ENCODE results near the gene GALNTL6. TPM values are rescaled to one million over a fixed set of nuclear protein-coding genes. Genes with fewer than 3 reads are reported as not detected.

GALNTL6 gene
- total RNA-seq, 1 donor from 2014 or later, result not detected

DNA sequence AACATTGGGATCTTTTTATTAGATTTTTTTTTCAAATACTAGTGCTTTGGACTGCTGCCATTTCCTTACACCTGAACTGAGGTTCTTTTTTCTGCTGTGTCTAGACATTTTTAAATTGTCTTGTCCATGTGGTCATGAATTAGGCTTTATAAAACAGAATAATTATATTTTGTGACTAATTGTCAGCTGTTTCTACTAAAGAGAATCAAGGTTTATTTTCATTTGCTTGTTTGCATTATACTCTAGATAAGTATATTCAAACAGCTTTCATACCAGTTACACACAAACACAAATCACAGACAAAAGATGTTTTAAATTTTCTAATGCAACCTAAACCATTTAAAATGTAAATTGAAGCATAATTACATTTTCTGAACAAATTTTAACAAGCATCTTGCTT, 194.7 kb downstream of the GALNTL6 start:
- no peak for DNase-seq (ENCODE audit: low read depth)

DNA sequence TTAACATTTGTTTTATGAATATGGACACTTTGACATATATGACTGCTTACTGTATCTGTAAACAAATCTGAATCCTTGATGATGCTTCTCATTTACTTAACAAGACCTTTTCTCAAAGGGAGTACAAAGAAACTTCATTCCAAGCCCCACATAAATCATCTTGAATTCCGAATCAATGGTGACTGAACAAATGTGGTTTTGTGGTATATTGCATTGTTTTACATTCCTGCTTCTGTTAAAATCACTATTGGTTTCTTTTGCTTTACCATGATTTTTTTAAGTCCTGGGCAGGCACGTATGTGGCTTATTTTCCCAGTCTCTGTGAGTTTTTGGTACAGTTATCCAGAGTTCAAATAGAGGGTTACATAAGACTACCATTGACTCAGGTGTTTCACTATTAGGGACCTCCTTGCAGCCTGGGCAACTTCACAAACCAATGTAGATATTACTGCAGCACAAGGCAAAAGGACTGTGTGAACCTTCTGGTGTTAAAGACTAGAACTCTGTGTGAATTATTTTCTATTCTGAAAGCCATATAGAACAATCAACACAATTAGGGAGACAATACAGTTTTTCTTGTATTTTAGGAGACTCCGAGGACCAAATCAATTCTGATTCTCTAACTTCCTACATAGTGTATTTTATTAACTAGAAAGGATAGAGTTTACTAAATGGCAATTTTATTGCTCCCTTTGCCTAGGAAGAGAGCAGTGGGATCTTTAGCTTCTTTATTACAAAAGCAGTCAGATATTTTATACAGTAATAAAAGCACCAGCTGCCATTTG, 196.4 kb downstream of the GALNTL6 start:
- peak; percentile 7 for DNase-seq (ENCODE audit: low read depth)

DNA sequence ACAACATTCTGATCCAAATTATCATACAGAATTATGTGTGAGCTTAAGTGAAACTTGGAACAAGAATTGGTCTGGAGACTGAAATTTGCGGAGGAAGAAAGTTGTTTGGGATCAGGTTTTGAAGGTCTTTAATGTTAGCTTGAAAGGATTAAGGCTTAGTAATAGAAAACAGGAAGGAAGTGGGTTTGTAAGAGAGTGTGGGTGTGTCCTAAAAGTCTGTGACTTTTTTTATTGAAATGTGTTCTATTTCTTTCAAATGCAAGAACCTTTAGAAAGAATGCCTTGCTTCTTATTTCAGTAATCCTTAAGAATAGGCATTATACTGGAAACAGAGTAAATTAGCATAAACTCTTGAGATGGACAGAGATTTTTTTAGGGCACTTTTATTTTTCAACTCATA, 198.0 kb downstream of the GALNTL6 start:
- DNase-seq (ENCODE audit: low read depth), result no peak

DNA sequence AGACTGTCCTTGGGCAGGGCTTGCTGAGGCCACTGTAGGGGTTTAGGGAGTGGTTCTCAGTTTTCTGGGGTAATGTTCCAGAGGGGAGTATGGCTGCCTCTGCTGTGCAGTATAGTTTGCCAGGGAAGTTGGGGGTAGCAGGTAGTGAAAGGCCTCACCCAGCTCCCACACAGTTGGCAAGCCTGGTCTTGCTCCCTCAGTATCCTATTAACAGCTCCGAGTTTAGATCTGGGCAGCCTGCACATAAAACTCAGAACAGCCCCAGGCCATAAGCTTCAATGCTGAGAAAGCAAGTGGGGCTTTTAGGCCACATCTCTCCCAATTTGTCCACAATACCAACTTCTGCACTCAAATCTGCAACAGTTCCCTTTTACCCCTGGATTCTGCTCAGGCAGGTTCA, 205.2 kb downstream of the GALNTL6 start:
- DNase-seq (ENCODE audit: low read depth), result no peak

DNA sequence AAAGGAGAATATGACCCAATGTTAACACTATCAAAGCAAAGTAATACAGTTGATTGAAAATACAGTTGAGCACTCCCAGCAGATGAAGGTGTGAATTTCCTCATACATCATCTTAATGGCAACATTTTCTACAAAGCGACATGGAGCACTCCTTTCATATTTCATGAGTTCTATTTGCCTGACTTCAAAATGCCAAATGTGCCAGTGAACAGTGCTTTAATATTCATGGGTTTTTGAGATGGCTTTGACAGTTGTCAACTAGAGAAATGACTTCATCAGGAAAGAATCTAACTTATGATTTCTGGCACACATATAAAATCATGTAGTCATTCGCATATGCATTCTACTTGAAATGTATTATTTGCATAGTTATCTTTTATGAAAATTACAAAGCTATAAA, 222.4 kb downstream of the GALNTL6 start:
- no peak for DNase-seq (ENCODE audit: low read depth)

DNA sequence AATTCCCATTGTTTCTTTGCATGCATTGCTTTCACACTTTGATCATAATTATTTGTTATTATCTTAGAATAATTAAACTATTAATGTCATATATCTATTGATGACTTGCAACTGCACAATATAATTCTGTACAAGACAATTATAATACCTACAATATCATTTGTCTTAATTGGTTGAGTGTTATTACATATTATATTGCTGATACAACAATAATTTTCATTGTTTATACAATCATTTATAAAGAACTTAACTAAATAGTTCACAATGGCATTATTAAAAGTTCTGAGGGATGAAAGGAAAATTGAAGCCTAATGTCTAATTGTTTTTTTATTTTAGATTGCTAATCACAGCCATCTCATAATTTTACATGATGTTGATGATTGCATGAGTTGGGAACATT, 227.6 kb downstream of the GALNTL6 start:
- no peak for DNase-seq (ENCODE audit: low read depth)

DNA sequence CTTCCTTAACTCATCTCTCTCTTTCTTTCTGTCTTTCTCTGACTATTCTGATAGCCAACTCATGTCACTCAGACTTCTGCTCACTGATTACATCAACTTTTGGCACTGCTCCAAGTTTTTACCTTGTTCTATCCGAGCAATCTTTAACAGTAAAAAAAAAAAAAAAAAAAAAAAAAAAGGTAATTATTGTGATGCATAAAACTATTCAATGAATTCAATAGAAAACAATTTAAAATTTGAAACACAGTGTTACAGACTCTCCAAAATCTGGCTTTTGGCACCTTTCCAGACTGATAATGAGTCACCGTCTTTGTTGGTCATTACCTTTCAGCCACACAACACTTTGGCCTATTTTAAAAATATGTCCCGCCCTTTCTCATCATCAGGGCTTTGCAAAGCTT, 229.5 kb downstream of the GALNTL6 start:
- DNase-seq (ENCODE audit: low read depth), result peak; percentile 40

DNA sequence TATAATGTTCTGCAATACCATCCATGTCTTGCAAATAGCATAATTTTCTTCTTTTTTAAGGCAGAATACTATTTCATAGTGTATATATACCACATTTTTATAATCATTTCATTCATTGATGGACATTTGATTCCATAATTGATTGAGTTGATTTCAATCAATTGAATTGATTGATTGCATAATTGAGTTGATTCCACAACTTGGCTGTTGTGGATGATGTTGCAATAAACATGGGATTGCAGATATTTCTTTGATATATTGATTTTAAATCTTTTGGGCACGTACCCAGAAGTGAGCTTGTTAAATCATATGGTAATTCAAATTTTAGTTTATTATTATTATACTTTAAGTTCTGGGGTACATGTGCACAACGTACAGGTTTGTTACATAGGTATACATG, 232.8 kb downstream of the GALNTL6 start:
- no peak for DNase-seq (ENCODE audit: low read depth)

DNA sequence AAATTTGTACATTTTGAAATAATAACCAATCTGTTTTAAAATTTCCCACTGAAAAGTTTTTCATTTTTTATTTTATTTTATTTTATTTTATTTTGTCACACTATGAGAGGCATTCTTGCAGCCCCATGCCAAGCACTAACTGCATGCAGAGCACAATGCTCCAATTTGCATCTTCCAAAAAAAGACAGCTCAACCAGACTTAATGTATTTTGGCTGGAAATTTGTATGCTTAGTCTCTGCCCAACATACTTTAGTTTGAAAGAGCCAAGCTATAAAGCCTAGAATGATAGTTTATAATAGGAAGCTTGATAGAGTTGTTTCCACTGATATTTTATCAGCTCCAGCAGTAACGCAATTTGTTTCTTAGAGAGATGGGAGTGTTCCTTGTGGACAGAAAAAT, 235.5 kb downstream of the GALNTL6 start:
- DNase-seq (ENCODE audit: low read depth), result no peak

DNA sequence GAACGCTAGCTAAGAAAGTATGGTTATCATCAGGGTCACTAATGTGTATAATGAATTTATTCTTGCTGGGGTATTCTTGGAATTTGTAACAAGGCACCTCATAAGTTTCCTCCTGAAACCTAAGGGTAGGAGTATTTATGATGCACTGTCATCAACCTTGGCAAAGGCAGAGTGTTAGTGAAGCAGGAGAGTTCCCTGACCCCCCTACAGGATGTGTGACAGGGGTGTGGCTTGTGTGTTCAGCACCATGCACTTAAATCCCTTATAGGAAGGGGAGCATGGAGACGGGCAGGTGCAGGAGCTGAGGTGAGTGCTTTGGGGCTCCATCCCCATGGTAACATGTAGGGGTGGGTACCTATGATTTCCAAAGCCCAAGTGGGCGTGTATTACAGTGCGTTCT, 237.7 kb downstream of the GALNTL6 start:
- DNase-seq (ENCODE audit: low read depth), result no peak

DNA sequence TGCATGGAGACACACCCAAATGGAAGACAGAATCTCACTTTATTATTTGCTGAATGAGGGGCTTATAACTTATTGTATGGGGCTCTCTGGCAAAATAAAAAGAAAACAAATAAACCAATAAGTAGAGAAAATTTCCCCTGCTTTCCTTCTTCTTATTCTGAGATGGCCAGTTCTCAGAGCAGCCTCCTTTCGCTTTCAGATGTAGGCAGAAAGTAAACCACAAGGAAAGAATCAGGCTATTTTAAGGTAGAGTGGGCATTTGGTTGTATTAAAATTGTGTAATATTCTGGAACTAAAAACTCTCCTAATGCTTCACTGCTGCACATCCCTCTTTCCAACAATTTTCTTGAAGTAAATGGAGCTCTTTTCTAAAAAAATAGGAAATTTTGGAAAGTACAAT, 241.8 kb downstream of the GALNTL6 start:
- DNase-seq (ENCODE audit: low read depth), result no peak

DNA sequence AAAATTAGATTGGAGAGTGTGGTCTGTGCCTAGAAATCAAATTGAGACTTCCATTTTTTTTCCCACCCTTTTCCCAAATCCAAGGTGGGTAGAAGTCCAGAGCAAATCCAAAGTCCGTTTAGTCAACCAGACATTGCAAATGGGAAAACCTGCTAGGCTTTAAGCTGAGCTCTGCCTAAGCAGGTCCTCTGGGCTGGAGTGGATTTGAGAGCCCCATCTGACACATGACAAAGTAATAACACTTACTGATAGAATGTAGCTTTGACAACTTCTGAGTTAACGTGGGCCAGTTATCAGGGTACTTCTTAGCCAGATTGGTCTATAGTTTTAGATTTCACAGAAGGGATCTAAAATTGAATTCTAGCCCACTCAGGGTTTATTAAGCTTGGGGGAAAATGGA, 242.3 kb downstream of the GALNTL6 start:
- no peak for DNase-seq (ENCODE audit: low read depth)

DNA sequence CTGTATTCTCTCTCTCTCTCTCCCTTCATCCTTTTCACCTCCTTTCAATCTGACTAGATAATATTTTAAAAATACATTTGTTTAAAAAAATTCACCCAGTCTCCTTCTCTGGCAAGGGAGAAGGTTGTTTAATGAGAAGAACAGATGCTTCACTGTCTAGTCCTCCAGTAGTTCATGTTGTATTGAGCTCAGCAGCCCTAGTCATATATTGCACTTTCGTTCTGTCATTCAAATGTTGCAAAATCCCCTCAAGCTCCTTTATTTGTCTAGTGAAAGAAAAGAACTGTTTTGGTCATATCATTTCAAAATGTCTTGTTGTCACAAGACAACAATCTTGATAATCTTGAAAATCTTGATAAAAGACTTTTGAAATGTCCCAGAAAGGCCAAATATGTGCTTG, 248.0 kb downstream of the GALNTL6 start:
- DNase-seq (ENCODE audit: low read depth), result no peak

DNA sequence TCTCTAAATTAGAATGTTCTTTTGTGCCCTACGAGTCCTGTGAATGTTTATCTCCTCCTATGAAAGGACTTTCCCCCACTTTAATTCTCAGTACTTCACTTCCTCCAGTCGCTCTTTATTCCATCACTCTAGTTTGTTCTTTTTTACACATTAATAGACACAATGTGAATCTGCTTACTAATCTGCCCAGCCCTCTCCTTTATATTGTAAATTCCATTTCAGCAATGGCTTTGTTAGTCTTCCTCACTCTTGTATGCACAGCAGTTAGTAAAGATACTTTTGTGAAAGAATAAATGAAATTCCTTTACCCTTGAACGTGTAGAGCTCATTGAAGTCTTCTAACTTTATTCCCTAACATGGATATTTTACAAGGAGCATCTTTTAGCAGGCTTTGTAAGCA, 255.3 kb downstream of the GALNTL6 start:
- no peak for DNase-seq (ENCODE audit: low read depth)

DNA sequence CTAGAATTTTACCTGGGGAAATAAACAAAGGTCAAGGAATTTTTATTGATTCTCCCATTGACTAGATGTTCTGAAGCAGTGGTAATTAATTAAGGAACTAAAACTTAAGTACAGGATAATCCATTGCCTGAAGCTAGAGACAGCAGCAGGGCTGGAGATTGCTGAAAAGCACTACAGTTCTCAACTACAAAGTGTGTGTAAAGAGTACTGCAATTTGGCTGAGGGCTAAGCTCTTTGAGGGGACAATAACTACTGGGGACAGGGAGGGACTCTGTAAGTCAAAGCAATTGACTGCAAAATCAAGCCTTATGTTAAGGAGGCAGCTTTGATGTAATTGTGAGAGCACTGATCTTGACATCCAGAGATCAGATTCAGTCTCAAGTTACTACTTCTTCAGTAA, 260.4 kb downstream of the GALNTL6 start:
- no peak for DNase-seq (ENCODE audit: low read depth)

DNA sequence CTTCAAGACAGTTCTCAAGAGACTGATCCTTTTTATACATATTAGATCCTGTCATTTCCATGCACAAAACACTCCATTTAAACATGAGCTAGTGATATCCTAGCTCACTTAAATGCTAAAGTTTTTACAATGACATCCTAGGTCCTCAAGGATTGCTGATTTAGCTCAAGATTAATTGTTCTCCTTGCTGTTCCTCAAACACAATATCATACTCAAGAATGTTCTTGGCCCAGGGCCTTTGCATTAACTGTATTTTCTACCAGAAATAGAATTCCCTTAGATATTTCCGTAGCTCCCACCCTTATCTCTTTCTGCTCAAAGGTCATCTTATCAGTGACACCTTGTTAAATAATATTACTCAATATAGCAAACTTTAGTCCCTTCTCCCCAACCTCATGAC, 270.1 kb downstream of the GALNTL6 start:
- DNase-seq (ENCODE audit: low read depth), result no peak

DNA sequence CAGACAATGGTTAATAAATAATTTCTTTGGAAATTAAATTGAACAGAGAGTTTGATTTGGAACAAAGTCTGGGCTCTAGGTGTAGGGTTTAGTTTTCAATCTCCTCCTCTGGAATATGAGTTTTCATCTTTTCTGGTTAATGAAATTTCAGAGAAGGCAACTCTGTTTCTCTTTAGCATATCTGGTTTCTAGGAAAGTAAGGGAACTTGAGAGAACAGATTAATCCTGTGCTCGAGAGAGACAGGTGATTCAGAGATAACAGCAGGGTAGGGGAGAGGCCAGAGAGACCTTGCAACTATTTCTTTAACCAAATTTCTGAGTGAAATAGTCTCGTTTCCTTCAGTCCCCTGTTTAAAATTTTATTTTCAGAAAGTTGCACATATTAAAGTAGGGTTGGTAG, 275.4 kb downstream of the GALNTL6 start:
- DNase-seq (ENCODE audit: low read depth), result no peak

DNA sequence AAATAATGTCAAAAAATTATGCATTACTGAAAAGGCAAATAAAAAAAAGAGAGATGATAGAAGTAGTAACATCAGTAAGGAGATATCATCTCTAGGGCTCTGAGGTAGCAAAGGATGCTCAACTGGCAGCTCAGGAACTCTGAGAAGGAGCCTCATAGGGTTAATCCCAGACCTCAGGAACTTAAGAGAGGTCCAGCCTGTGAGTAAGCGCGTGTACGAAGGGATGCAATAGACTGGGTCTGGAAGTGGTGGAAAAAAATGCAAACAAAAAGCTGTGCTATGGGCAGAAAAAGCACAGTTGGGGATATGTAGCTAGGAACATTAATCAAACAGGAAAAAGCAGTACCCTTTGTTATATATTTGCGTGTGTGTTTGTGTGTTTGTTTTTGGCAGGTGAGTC, 282.0 kb downstream of the GALNTL6 start:
- DNase-seq (ENCODE audit: low read depth), result no peak

DNA sequence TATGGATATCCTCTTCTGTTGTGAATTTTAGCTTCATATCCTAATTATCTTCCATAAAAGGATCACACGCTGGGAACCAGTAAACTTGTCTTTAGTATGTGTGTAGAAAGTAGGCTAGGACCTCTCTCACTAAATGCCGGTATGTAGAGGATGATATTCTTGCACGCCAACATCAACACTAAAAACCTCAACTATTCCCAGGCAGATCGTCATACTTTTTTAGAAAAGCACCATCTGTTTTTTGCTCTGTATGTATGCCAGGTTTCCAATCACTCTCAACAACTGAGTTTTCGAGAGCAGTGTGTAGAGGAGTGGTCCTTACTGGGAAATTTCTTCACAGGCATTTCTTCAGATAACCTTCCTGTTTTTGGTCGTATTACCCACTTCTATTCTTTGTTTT, 283.6 kb downstream of the GALNTL6 start:
- DNase-seq (ENCODE audit: low read depth), result no peak

DNA sequence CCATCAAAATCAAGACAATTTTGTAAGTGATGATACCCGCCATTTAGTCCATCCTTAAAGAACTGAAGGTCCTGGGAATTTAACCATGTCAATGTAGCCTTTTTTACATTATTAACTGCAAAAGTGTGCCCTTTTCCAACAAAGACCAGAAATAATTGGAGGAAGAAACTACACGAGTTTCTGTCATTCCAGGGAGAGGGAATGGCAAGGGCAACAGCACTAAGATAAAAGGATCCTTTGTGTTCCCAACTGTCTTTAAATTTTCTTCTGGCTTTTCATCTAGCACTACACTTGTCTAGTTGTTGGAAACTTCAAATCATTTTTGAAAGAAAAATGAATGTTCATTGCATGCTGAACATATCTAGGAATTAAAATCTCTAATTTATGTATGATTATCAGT, 286.2 kb downstream of the GALNTL6 start:
- no peak for DNase-seq (ENCODE audit: low read depth)

DNA sequence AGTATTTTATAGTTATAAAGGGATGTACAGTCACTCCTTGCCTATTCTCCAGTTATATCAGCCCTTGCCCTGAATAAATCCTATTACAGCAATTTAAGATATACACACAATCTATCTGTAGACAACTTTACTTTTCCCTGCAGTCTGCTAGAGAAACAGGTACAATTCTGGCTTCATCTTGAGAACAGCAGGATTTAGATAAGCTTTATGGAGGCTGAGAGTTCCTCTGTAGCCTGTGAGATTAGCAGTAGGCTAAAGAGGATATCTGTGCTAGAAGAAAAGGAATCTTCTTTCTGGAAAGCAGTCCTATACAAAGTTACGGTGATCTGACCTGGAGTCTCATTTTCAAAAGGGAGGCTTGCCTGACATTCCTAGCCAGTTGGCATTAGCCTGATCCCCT, 290.3 kb downstream of the GALNTL6 start:
- DNase-seq (ENCODE audit: low read depth), result no peak

DNA sequence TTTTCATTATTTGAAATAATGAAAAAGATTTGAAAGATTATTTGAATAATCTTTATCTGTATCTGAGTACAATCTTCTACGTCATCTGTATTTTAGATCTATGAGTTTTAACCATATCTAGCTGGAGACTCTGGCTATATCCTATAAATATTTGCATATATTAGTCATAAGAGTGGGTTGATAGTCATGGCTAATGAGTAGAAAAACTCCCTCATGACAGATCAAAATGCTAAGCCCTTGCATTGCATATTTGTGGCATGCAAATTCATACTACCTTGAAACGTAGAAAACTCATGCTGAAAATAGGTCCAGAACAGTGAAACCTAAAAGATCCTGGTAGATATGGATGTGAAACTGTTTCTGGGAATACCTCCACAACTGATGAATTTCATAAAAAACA, 291.3 kb downstream of the GALNTL6 start:
- DNase-seq (ENCODE audit: low read depth), result no peak

DNA sequence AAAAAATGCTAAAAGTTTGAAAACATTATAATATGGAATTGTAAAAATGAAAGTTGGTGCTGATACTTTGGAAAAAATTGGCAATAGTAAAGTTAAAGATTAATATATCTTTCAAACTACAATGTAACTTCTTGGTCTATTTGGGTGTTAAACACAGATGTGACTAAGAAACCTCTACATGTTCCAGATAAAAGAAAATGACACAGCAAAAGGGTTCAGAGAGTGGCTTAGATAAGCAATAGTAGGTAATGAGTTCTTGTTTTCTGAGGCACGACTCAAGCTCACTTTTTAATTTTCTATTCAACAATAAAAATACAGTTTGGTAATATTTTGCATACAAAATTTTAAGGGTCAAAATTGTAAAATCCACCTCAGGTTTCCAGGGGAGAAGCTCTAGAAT, 292.7 kb downstream of the GALNTL6 start:
- no peak for DNase-seq (ENCODE audit: low read depth)

DNA sequence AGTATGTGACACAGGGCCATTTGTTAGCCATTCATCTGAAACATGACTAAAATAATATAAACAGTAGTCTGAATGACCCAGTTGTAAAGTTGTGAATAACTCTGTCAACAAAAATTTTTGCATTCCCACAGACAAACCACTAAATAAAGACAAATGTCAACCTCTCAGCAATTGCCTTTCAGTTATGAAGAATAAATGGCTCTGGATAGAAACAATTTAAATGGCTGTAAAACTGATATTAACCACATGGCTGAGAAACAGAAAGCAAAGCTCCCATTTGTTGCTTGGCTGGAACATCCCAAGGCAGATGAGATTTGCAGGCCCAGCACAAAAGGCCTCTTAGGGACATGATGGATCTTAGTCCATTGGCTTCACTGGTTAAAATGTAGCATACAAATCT, 296.3 kb downstream of the GALNTL6 start:
- DNase-seq (ENCODE audit: low read depth), result no peak

Data from renal cortical epithelial cell (primary cell).